ENCODE measurements around the gene HNRNPA1. TPM values are rescaled to one million over a fixed set of nuclear protein-coding genes. Genes with fewer than 3 reads are reported as not detected.

Gene HNRNPA1
- total RNA-seq, 1 experiment from 2014 or later: 2,589 TPM

- Mint-ChIP-seq H3K27me3 (ENCODE audit: low read depth) (no peaks in the 10 kb centered on the region), H3K27ac (peak overlapping the region; percentile 64), H3K36me3 (peaks cover 51% of the 10 kb centered on the region), H3K9me3 (no peaks in the 10 kb centered on the region), H3K4me1 (no peaks in the 10 kb centered on the region), H3K4me3 (no peak overlapping the region)
- no peak for DNase-seq (ENCODE audit: low spot score)
- TF ChIP-seq SOX15 (CRISPR knock-in tag; IDR thresholded peaks at IDR 0.05) (no peak), ZNF512 (CRISPR knock-in tag; IDR thresholded peaks at IDR 0.05; ENCODE audit: borderline replicate concordance) (no peak)
- POLR2A ChIA-PET: no interaction called here
- CTCF ChIA-PET: interaction anchor here (0.5 to 3.1 kb wide), 4 partner anchors 8 to 84 kb away, joined by 5 to 12 read pairs (median 6); partner anchors contain the start of gene COPZ1
- no peak for ATAC-seq
Measured at GRCh38 chr12:54240971-54241588, 39.4 kb upstream of the HNRNPA1 start.

GRCh38 chr12:54246011-54246641 lies 34.4 kb upstream of the HNRNPA1 start:
- H3K4me3 Mint-ChIP-seq: no peak overlapping the region
- CTCF ChIA-PET: no interaction called here
- POLR2A ChIA-PET: no interaction called here
- DNase-seq (ENCODE audit: low spot score) (no peak), ATAC-seq (no peak)
- H3K27me3 Mint-ChIP-seq (ENCODE audit: low read depth): no peaks in the 10 kb centered on the region
- no peaks in the 10 kb centered on the region for H3K4me1 Mint-ChIP-seq
- H3K9me3 Mint-ChIP-seq: no peaks in the 10 kb centered on the region
- TF ChIP-seq TEAD1 (CRISPR knock-in tag; IDR thresholded peaks at IDR 0.05) (no peak), FOXJ3 (CRISPR knock-in tag; IDR thresholded peaks at IDR 0.05; ENCODE audit: borderline replicate concordance) (no peak), IRF2 (CRISPR knock-in tag; IDR thresholded peaks at IDR 0.05; ENCODE audit: borderline replicate concordance, low read depth) (no peak), ZNF532 (CRISPR knock-in tag; IDR thresholded peaks at IDR 0.05; ENCODE audit: borderline replicate concordance) (no peak), ATF3 (CRISPR knock-in tag; conservative IDR thresholded peaks at IDR 0.05) (no peak), ZNF671 (CRISPR knock-in tag; IDR thresholded peaks at IDR 0.05) (no peak), ZNF138 (CRISPR knock-in tag; conservative IDR thresholded peaks at IDR 0.05) (no peak)
- H3K36me3 Mint-ChIP-seq: peaks cover 71% of the 10 kb centered on the region
- no peak overlapping the region for H3K27ac Mint-ChIP-seq

- TF ChIP-seq NFYB (CRISPR knock-in tag; conservative IDR thresholded peaks at IDR 0.05; ENCODE audit: low read depth) (no peak), USF1 (CRISPR knock-in tag; IDR thresholded peaks at IDR 0.05) (no peak), ZSCAN18 (CRISPR knock-in tag; IDR thresholded peaks at IDR 0.05) (no peak), ZNF425 (CRISPR knock-in tag; conservative IDR thresholded peaks at IDR 0.05) (no peak), MXD4 (CRISPR knock-in tag; IDR thresholded peaks at IDR 0.05; ENCODE audit: borderline replicate concordance) (no peak), CREM (CRISPR knock-in tag; IDR thresholded peaks at IDR 0.05) (no peak), ZNF416 (CRISPR knock-in tag; IDR thresholded peaks at IDR 0.05) (no peak), EMX1 (CRISPR knock-in tag; IDR thresholded peaks at IDR 0.05) (no peak), ZNF317 (CRISPR knock-in tag; IDR thresholded peaks at IDR 0.05; ENCODE audit: borderline replicate concordance, low read depth) (no peak), ESRRA (CRISPR knock-in tag; IDR thresholded peaks at IDR 0.05; ENCODE audit: borderline replicate concordance) (no peak), CBFB (CRISPR knock-in tag; IDR thresholded peaks at IDR 0.05; ENCODE audit: low read depth) (no peak)
- Mint-ChIP-seq H3K27me3 (ENCODE audit: low read depth) (no peaks in the 10 kb centered on the region), H3K9me3 (no peaks in the 10 kb centered on the region), H3K36me3 (peaks cover 67% of the 10 kb centered on the region), H3K4me3 (no peak overlapping the region), H3K4me1 (no peaks in the 10 kb centered on the region), H3K27ac (0 out of 2 replicates have a peak overlapping the region, but pooled peaks have one; percentile 28)
- ChIA-PET POLR2A (no interaction called here), CTCF (no interaction called here)
- DNase-seq (ENCODE audit: low spot score) (no peak), ATAC-seq (no peak)
Measured at GRCh38 chr12:54249489-54249888, 31.0 kb upstream of the HNRNPA1 start.

Data from WTC11 (cell line).